Hematopoietic multipotent progenitor cell treated with erythropoietin and hydrocortisone succinate and interleukin-3 and kit ligand, for 17 days (in vitro differentiated cells): Measurements from ENCODE around the gene ELMOD3.
"Not testable (repeated sequence)": the region's sequence is repeated elsewhere in the genome, so short reads cannot be mapped to it uniquely, and the experiment has no call there.

Experiments
- DNase-seq: peaks from one replicate; pipeline ENCODE4 v3.0.0-alpha.2; 2015; ENCODE audit warnings: low spot score

ELMOD3 gene

GRCh38 chr2:85376291-85377065, 21.9 kb downstream of the ELMOD3 start:
- no peak for DNase-seq

GRCh38 chr2:85377083-85377482, 22.5 kb downstream of the ELMOD3 start:
- DNase-seq, result no peak

GRCh38 chr2:85378257-85378656, 23.7 kb downstream of the ELMOD3 start:
- no peak for DNase-seq

- no peak for DNase-seq
These were observed 25.5 kb downstream of the ELMOD3 start for GRCh38 chr2:85380048-85380447.

GRCh38 chr2:85383151-85383550, 28.6 kb downstream of the ELMOD3 start:
- DNase-seq, result not testable (repeated sequence)

- no peak for DNase-seq
These were observed 29.3 kb downstream of the ELMOD3 start for GRCh38 chr2:85383850-85384249.

- no peak for DNase-seq
These were observed 31.2 kb downstream of the ELMOD3 start for GRCh38 chr2:85385746-85386145.

- DNase-seq, result no peak
These were observed 33.2 kb downstream of the ELMOD3 start for GRCh38 chr2:85387754-85388153.

- DNase-seq, result no peak
These were observed 34.4 kb downstream of the ELMOD3 start for GRCh38 chr2:85388878-85389538.

- peak; percentile 54 for DNase-seq
These were observed 36.5 kb downstream of the ELMOD3 start for GRCh38 chr2:85390941-85391669.

- DNase-seq, result no peak
These were observed 39.3 kb downstream of the ELMOD3 start for GRCh38 chr2:85393836-85394235.

GRCh38 chr2:85394261-85394681, 39.7 kb downstream of the ELMOD3 start:
- no peak for DNase-seq

- no peak for DNase-seq
These were observed 40.4 kb downstream of the ELMOD3 start for GRCh38 chr2:85394976-85395375.

- no peak for DNase-seq
These were observed 41.4 kb downstream of the ELMOD3 start for GRCh38 chr2:85395912-85396475.

- DNase-seq, result no peak
These were observed 42.2 kb downstream of the ELMOD3 start for GRCh38 chr2:85396531-85397470.

- no peak for DNase-seq
These were observed 43.4 kb downstream of the ELMOD3 start for GRCh38 chr2:85397925-85398331.

- no peak for DNase-seq
These were observed 44.0 kb downstream of the ELMOD3 start for GRCh38 chr2:85398426-85399182.

GRCh38 chr2:85399183-85399455, 44.5 kb downstream of the ELMOD3 start:
- no peak for DNase-seq

GRCh38 chr2:85400023-85400422, 45.5 kb downstream of the ELMOD3 start:
- no peak for DNase-seq

GRCh38 chr2:85400541-85401463, 46.2 kb downstream of the ELMOD3 start:
- no peak for DNase-seq
